Calu3 (cell line): Measurements from ENCODE around the gene SHH. TPM values are rescaled to one million over a fixed set of nuclear protein-coding genes. Genes with fewer than 3 reads are reported as not detected.

Experiments used
- BruUV-seq: library from RNA; stranded (reverse); fragments of 400-500 nt; replicated peaks from 2 replicates; lab custom pipeline; 2021; lab: Mats Ljungman, UMichigan
- CTCF ChIA-PET: fragments of 300-600 bp; sonication (Branson Sonifier 250); formaldehyde crosslinking; loops from one replicate; lab custom pipeline; 2022; ENCODE audit warnings: antibody characterized with exemption; lab: Charles Lee
- DNase-seq: peaks from one replicate; pipeline ENCODE4 v3.0.0; 2022
- H3K27ac Mint-ChIP-seq: one replicate; pipeline ENCODE4 v1.8.0; 2022; ENCODE audit warnings: mixed read lengths; ENCODE audit not compliant: unreplicated experiment
- H3K27me3 Mint-ChIP-seq: one replicate; pipeline ENCODE4 v1.8.0; 2022; ENCODE audit warnings: mixed read lengths; ENCODE audit not compliant: unreplicated experiment
- H3K36me3 Mint-ChIP-seq: one replicate; pipeline ENCODE4 v1.8.0; 2022; ENCODE audit warnings: mild to moderate bottlenecking, moderate library complexity, mixed read lengths; ENCODE audit not compliant: insufficient read depth, unreplicated experiment
- H3K4me1 Mint-ChIP-seq: one replicate; pipeline ENCODE4 v1.8.0; 2022; ENCODE audit warnings: mild to moderate bottlenecking, low read depth, mixed read lengths; ENCODE audit not compliant: unreplicated experiment
- H3K4me3 Mint-ChIP-seq: one replicate; pipeline ENCODE4 v1.8.0; 2022; ENCODE audit warnings: mild to moderate bottlenecking, low read depth, moderate library complexity, mixed read lengths; ENCODE audit not compliant: unreplicated experiment
- H3K9me3 Mint-ChIP-seq: one replicate; pipeline ENCODE4 v1.8.0; 2022; ENCODE audit warnings: low read depth, mixed read lengths; ENCODE audit not compliant: unreplicated experiment
- intact Hi-C: fragments of 100-400 bp; cut with micrococcal nuclease; formaldehyde crosslinking; loops from one replicate; pipeline ENCODE4 v1.10.0; 2022; ENCODE audit not compliant: unreplicated experiment
- total RNA-seq: library from RNA; stranded (reverse); gene quantifications from 2 replicates; pipeline ENCODE4 v1.2.3, GENCODE V29; 2022
- TF ChIP-seq, protein P1 (sequence below): fragments of 200-600 bp; IDR thresholded peaks from one replicate; pipeline ENCODE4 v1.8.0; 2022; ENCODE audit warnings: antibody characterized with exemption; ENCODE audit not compliant: unreplicated experiment

The SHH gene
- total RNA-seq, 1 experiment from 2014 or later, result 1.1 TPM

DNA sequence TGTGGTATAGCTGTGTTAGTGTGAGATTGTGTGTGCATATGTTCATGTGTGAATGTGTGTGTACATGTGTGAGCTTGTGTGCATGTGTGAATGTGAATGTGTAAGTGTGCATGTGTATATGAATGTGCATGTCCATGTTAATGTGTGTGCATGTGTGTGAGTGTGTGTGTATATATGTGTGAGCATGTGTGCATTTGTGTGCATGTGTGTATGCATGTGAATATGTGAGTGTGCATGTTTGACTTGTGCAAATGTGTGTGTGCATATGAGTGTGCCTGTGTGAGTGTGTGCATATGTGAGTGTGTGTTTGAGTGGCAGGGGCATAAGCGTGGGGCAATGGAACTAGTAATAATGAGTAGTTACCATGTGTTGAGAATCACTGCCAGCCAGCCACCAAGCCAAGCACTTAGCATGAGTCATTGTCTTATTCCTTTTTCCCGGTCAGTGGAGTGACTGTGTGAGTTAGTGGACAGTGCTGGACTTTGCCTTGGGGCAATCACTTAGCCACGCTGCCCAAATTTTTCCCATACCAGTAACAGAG lies 46.3 kb upstream of the SHH start:
- Mint-ChIP-seq H3K9me3 (peaks cover 3% of the 10 kb centered on the region), H3K27me3 (no peaks in the 10 kb centered on the region), H3K36me3 (no peaks in the 10 kb centered on the region), H3K4me3 (no peak overlapping the region), H3K4me1 (peaks cover 3% of the 10 kb centered on the region), H3K27ac (no peak overlapping the region)
- BruUV-seq, result no TSS peak
- DNase-seq, result peak; percentile 49
- CTCF ChIA-PET, result no interaction called here
- intact Hi-C loops, result no loop called here
- TF ChIP-seq, protein P1, sequence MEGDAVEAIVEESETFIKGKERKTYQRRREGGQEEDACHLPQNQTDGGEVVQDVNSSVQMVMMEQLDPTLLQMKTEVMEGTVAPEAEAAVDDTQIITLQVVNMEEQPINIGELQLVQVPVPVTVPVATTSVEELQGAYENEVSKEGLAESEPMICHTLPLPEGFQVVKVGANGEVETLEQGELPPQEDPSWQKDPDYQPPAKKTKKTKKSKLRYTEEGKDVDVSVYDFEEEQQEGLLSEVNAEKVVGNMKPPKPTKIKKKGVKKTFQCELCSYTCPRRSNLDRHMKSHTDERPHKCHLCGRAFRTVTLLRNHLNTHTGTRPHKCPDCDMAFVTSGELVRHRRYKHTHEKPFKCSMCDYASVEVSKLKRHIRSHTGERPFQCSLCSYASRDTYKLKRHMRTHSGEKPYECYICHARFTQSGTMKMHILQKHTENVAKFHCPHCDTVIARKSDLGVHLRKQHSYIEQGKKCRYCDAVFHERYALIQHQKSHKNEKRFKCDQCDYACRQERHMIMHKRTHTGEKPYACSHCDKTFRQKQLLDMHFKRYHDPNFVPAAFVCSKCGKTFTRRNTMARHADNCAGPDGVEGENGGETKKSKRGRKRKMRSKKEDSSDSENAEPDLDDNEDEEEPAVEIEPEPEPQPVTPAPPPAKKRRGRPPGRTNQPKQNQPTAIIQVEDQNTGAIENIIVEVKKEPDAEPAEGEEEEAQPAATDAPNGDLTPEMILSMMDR, result no peak

DNA sequence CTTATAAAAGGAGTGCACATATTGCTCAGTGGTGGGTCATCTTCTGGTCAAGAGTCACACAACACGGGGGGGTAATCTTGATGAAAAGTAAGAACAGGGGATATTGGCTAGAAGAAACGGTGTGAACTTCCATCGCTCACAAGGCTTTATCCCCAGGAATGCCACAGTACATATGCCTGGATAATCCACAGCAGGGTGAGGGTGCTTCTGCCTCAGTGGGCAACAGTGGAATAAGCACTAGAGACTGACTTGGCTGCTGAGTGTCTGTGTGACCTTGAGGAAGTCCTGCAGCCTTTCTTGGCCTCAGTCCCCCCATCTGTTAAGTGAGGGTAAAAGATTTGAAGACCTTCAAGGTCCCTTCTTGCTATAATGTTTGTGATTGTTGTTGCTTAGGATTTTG lies 44.9 kb upstream of the SHH start:
- Mint-ChIP-seq H3K4me3 (no peak overlapping the region), H3K4me1 (no peaks in the 10 kb centered on the region), H3K27me3 (no peaks in the 10 kb centered on the region), H3K9me3 (peaks cover 3% of the 10 kb centered on the region), H3K27ac (no peak overlapping the region), H3K36me3 (no peaks in the 10 kb centered on the region)
- DNase-seq, result no peak
- intact Hi-C loops, result no loop called here
- CTCF ChIA-PET, result no interaction called here
- TF ChIP-seq, protein P1, result no peak
- no TSS peak for BruUV-seq

DNA sequence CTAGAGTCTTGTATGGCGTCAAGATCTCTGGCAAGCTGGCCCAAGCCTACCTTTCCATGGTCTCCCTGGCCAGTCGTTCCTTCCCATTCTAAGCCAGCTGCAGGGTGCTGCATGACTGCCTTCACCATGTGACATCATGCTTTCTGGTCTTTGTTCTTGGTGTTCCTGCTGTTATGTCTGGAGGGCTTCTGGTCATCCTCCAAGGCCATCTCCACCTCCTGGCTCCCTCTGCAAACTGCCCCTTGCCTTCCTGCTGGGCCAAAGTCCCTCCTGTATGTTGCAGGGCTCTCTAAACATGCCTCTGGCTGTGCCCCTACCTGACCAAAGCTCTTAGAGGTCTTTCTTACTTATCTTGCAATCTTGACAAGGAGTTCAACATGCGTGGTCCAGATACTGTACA lies 44.4 kb upstream of the SHH start:
- CTCF ChIA-PET, result no interaction called here
- no peak overlapping the region for H3K27ac Mint-ChIP-seq
- no peak overlapping the region for H3K4me3 Mint-ChIP-seq
- no peaks in the 10 kb centered on the region for H3K4me1 Mint-ChIP-seq
- H3K36me3 Mint-ChIP-seq, result no peaks in the 10 kb centered on the region
- no TSS peak for BruUV-seq
- TF ChIP-seq, protein P1, result no peak
- no peak for DNase-seq
- H3K9me3 Mint-ChIP-seq, result peaks cover 3% of the 10 kb centered on the region
- H3K27me3 Mint-ChIP-seq, result no peaks in the 10 kb centered on the region
- intact Hi-C loops, result no loop called here

DNA sequence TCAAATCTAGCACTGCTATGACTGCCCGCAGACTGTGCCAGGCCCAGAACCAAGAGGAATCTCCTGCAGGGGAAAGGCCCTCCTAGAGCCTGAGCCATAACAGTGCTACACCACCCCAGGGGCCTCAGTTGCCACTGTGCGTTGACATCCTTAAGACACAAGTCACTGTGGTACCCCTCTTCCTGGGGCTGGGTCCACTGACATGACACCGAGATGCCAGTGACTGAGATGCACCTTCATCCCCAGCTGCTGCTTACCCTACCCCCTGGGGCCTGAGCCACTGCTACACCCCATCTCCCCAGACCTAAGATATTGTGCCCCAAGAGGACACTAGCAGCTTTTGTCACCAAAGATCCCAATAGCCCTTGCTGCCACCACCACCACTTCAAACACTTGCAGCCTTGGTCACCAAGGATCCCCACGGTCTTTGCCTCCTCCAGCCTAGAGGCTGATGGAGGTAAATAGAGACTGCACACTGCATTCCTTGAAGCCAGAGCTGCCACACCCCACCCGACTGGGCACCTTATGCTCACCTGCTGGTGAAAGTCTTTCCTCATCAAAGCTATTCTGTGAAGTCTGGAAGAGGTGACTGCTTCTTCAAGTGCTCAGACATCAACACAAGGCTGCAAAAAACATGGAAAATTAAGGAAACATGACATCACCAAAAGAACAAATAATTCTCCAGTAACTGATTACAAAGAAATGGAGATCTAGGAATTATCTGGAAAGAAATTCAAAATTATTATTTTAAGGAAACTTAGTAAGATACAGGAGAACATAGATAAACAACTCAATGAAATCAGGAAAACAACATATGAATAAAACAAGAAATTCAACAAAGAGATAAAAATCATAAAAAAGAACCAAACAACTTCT lies 40.4 kb upstream of the SHH start:
- Mint-ChIP-seq H3K4me3 (no peak overlapping the region), H3K27ac (no peak overlapping the region), H3K9me3 (peaks cover 3% of the 10 kb centered on the region), H3K36me3 (no peaks in the 10 kb centered on the region), H3K27me3 (no peaks in the 10 kb centered on the region), H3K4me1 (no peaks in the 10 kb centered on the region)
- TF ChIP-seq, protein P1, result no peak
- BruUV-seq, result no TSS peak
- no peak for DNase-seq
- CTCF ChIA-PET, result interaction anchor here (1.2 kb wide), 1 partner anchor 9 kb away, joined by 4 read pairs; no protein-coding TSS in a partner anchor
- intact Hi-C loops, result no loop called here
